HepG2 (cell line): ENCODE data around the gene FAM118A. TPM values are rescaled to one million over a fixed set of nuclear protein-coding genes. Genes with fewer than 3 reads are reported as not detected.

Source experiments
- GABPA ChIP-seq, 2 experiments: IDR thresholded peaks; 2 replicates each; pipeline ENCODE4 v1.6.1; 2011 to 2016; ENCODE audit warnings: low read depth in 2 of 2, low read length in 1 of 2, missing biosample characterization in 1 of 2, missing genetic modification characterization in 1 of 2
- RBFOX2 ChIP-seq: fragments of 200-400 bp; formaldehyde crosslinking; IDR thresholded peaks from 2 replicates; pipeline ENCODE4 v1.6.1; 2017; ENCODE audit warnings: low read depth, mild to moderate bottlenecking, low read length
- SP4 ChIP-seq: sonication (generic); formaldehyde crosslinking; IDR thresholded peaks from 2 replicates; pipeline ENCODE4 v1.8.1; 2023; ENCODE audit warnings: mild to moderate bottlenecking, missing genetic modification reagents
- SUZ12 ChIP-seq: fragments of 150-350 bp; IDR thresholded peaks from 2 replicates; pipeline ENCODE4 v1.6.1; 2014; ENCODE audit warnings: low read depth, low read length
- TBP ChIP-seq: sonication (generic); formaldehyde crosslinking; IDR thresholded peaks from 2 replicates; pipeline ENCODE4 v1.5.0; 2020; ENCODE audit warnings: missing genetic modification reagents
- TBX2 ChIP-seq: sonication (generic); formaldehyde crosslinking; IDR thresholded peaks from 2 replicates; pipeline ENCODE4 v1.5.0; 2020; ENCODE audit warnings: missing genetic modification reagents, mild to moderate bottlenecking, borderline replicate concordance
- ZBTB7A ChIP-seq: sonication (generic); formaldehyde crosslinking; IDR thresholded peaks from 2 replicates; pipeline ENCODE4 v1.8.0; 2022; ENCODE audit warnings: mild to moderate bottlenecking, missing genetic modification reagents
- ZBTB8A ChIP-seq: sonication (generic); formaldehyde crosslinking; IDR thresholded peaks from 2 replicates; pipeline ENCODE4 v1.4.0; 2020; ENCODE audit warnings: mild to moderate bottlenecking, low read depth, missing genetic modification reagents, borderline replicate concordance
- ZNF549 ChIP-seq: sonication (generic); formaldehyde crosslinking; IDR thresholded peaks from 2 replicates; pipeline ENCODE4 v1.5.0; 2020; ENCODE audit warnings: missing genetic modification reagents
- ZNF652 ChIP-seq: IDR thresholded peaks from 2 replicates; pipeline ENCODE4 v1.6.1; 2016; ENCODE audit warnings: low read depth, borderline replicate concordance
- ZNF775 ChIP-seq: sonication (generic); formaldehyde crosslinking; IDR thresholded peaks from 2 replicates; pipeline ENCODE4 v1.4.0; 2020; ENCODE audit warnings: missing genetic modification reagents, mild to moderate bottlenecking, moderate library complexity, borderline replicate concordance
- polyA plus RNA-seq, 8 experiments: library from polyadenylated mRNA; depleted of rRNA in 3 of 8; stranded (reverse) in 7 of 8; unstranded in 1 of 8; fragments of >200 nt; fragmentation: Illumina TruSeq in 4 of 8; extraction: Trizol in 4 of 8; gene quantifications; 2 replicates each; pipeline versions ENCODE4 v1.2.1 to v1.2.3, GENCODE V29; 2011 to 2016; ENCODE audit warnings: low read depth in 4 of 8, missing spikeins in 1 of 8, mixed read lengths in 1 of 8; ENCODE audit not compliant: insufficient read depth in 1 of 8
- total RNA-seq, 5 experiments: library from RNA; depleted of rRNA; stranded (reverse); fragments of >200 nt; fragmentation: Illumina TruSeq; extraction: Trizol; gene quantifications; 2 replicates each; pipeline ENCODE4 v1.2.3, GENCODE V29; 2016; ENCODE audit warnings: low read depth in 1 of 5
- TF ChIP-seq, protein P1 (sequence below): IDR thresholded peaks from 2 replicates; pipeline ENCODE4 v1.6.1; 2012; ENCODE audit warnings: low read depth, low read length, improper control_type of control experiment
- TF ChIP-seq, protein P2 (sequence below): sonication (generic); formaldehyde crosslinking; IDR thresholded peaks from 2 replicates; pipeline ENCODE4 v1.8.0; 2022; ENCODE audit warnings: missing genetic modification reagents, mild to moderate bottlenecking, moderate library complexity, borderline replicate concordance
- TF ChIP-seq, protein P3 (sequence below): sonication (generic); formaldehyde crosslinking; conservative IDR thresholded peaks from 2 replicates; pipeline ENCODE4 v1.8.0; 2022; ENCODE audit warnings: low read depth, missing genetic modification reagents
- TF ChIP-seq, protein P4 (sequence below): sonication (generic); formaldehyde crosslinking; IDR thresholded peaks from 2 replicates; pipeline ENCODE4 v1.4.0; 2020; ENCODE audit warnings: mild to moderate bottlenecking, missing genetic modification reagents
- TF ChIP-seq, protein P5 (sequence below), 2 experiments: fragments of 450-650 bp in 1 of 2; sonication (generic) in 1 of 2; formaldehyde crosslinking; IDR thresholded peaks; 2 replicates each; pipeline versions ENCODE4 v1.5.0 to v1.8.0; 2020 to 2022; ENCODE audit warnings: mild to moderate bottlenecking in 1 of 2, missing genetic modification reagents in 1 of 2
- TF ChIP-seq, protein P6 (sequence below): sonication (generic); formaldehyde crosslinking; IDR thresholded peaks from 2 replicates; pipeline ENCODE4 v1.5.0; 2020; ENCODE audit warnings: mild to moderate bottlenecking, missing genetic modification reagents

The FAM118A gene
- total and polyA plus RNA-seq, 2 of the 13 experiments (the other 11 are each of a cell fraction or from before 2014, with no cell fraction given), result 36.7 to 48.2 TPM

DNA sequence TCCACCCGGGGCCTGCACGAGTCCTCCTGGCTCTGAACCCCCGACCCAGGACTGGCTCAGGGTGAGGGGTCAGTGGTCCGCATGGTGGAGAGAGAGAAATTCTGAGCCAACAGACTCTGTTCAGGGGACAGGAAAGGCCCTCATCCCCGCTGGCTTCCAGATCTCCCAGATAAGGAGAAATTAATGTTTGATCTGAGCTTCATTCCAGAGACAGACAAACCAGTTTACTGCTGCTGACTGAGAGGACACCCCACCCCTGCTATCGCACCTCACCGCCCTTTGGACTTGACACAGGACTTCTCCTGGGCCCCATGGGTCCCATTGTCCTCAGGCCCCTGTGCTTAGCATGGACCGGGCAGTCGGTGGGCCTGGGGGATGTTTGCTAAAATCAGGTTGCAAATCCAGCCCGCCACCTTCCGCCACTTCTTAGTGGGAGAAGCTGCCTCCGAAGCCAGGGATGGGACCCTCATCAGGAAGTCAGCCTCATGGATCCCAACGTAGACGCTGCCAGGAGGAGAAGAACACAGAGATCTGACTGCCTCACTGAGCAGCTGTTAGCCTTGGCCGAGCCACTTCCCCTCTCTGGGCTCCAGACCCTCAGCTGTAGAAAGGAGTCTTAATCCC is 36.2 kb upstream of the FAM118A start (continued):
- TF ChIP-seq, protein P1, sequence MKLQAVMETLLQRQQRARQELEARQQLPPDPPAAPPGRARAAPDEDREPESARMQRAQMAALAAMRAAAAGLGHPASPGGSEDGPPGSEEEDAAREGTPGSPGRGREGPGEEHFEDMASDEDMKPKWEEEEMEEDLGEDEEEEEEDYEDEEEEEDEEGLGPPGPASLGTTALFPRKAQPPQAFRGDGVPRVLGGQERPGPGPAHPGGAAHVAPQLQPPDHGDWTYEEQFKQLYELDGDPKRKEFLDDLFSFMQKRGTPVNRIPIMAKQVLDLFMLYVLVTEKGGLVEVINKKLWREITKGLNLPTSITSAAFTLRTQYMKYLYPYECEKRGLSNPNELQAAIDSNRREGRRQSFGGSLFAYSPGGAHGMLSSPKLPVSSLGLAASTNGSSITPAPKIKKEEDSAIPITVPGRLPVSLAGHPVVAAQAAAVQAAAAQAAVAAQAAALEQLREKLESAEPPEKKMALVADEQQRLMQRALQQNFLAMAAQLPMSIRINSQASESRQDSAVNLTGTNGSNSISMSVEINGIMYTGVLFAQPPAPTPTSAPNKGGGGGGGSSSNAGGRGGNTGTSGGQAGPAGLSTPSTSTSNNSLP, result peak; percentile 96
- TF ChIP-seq RBFOX2 (peak; percentile 75), ZNF549 (CRISPR knock-in tag) (no peak), ZBTB8A (CRISPR knock-in tag) (no peak), GABPA (IDR thresholded peaks at IDR 0.05; ENCODE audit: low read depth, low read length) (no peak), GABPA (CRISPR knock-in tag; IDR thresholded peaks at IDR 0.05; ENCODE audit: low read depth) (0 out of 2 replicates have a peak, but pooled peaks have one; percentile 32), ZBTB7A (peak; percentile 98), SP4 (CRISPR knock-in tag) (0 out of 2 replicates have a peak, but pooled peaks have one; percentile 47), ZNF775 (CRISPR knock-in tag) (no peak), TBX2 (peak; percentile 99), ZNF652 (no peak), SUZ12 (no peak), TBP (no peak)
- TF ChIP-seq, protein P2, sequence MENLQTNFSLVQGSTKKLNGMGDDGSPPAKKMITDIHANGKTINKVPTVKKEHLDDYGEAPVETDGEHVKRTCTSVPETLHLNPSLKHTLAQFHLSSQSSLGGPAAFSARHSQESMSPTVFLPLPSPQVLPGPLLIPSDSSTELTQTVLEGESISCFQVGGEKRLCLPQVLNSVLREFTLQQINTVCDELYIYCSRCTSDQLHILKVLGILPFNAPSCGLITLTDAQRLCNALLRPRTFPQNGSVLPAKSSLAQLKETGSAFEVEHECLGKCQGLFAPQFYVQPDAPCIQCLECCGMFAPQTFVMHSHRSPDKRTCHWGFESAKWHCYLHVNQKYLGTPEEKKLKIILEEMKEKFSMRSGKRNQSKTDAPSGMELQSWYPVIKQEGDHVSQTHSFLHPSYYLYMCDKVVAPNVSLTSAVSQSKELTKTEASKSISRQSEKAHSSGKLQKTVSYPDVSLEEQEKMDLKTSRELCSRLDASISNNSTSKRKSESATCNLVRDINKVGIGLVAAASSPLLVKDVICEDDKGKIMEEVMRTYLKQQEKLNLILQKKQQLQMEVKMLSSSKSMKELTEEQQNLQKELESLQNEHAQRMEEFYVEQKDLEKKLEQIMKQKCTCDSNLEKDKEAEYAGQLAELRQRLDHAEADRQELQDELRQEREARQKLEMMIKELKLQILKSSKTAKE (CRISPR knock-in tag), result peak; percentile 89
- TF ChIP-seq, protein P3, sequence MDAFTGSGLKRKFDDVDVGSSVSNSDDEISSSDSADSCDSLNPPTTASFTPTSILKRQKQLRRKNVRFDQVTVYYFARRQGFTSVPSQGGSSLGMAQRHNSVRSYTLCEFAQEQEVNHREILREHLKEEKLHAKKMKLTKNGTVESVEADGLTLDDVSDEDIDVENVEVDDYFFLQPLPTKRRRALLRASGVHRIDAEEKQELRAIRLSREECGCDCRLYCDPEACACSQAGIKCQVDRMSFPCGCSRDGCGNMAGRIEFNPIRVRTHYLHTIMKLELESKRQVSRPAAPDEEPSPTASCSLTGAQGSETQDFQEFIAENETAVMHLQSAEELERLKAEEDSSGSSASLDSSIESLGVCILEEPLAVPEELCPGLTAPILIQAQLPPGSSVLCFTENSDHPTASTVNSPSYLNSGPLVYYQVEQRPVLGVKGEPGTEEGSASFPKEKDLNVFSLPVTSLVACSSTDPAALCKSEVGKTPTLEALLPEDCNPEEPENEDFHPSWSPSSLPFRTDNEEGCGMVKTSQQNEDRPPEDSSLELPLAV (CRISPR knock-in tag), result no peak
- TF ChIP-seq, protein P4, sequence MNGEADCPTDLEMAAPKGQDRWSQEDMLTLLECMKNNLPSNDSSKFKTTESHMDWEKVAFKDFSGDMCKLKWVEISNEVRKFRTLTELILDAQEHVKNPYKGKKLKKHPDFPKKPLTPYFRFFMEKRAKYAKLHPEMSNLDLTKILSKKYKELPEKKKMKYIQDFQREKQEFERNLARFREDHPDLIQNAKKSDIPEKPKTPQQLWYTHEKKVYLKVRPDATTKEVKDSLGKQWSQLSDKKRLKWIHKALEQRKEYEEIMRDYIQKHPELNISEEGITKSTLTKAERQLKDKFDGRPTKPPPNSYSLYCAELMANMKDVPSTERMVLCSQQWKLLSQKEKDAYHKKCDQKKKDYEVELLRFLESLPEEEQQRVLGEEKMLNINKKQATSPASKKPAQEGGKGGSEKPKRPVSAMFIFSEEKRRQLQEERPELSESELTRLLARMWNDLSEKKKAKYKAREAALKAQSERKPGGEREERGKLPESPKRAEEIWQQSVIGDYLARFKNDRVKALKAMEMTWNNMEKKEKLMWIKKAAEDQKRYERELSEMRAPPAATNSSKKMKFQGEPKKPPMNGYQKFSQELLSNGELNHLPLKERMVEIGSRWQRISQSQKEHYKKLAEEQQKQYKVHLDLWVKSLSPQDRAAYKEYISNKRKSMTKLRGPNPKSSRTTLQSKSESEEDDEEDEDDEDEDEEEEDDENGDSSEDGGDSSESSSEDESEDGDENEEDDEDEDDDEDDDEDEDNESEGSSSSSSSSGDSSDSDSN (CRISPR knock-in tag), result peak; percentile 79
- TF ChIP-seq, protein P5, sequence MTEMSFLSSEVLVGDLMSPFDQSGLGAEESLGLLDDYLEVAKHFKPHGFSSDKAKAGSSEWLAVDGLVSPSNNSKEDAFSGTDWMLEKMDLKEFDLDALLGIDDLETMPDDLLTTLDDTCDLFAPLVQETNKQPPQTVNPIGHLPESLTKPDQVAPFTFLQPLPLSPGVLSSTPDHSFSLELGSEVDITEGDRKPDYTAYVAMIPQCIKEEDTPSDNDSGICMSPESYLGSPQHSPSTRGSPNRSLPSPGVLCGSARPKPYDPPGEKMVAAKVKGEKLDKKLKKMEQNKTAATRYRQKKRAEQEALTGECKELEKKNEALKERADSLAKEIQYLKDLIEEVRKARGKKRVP (CRISPR knock-in tag; IDR thresholded peaks at IDR 0.05), result no peak
- TF ChIP-seq, protein P6, sequence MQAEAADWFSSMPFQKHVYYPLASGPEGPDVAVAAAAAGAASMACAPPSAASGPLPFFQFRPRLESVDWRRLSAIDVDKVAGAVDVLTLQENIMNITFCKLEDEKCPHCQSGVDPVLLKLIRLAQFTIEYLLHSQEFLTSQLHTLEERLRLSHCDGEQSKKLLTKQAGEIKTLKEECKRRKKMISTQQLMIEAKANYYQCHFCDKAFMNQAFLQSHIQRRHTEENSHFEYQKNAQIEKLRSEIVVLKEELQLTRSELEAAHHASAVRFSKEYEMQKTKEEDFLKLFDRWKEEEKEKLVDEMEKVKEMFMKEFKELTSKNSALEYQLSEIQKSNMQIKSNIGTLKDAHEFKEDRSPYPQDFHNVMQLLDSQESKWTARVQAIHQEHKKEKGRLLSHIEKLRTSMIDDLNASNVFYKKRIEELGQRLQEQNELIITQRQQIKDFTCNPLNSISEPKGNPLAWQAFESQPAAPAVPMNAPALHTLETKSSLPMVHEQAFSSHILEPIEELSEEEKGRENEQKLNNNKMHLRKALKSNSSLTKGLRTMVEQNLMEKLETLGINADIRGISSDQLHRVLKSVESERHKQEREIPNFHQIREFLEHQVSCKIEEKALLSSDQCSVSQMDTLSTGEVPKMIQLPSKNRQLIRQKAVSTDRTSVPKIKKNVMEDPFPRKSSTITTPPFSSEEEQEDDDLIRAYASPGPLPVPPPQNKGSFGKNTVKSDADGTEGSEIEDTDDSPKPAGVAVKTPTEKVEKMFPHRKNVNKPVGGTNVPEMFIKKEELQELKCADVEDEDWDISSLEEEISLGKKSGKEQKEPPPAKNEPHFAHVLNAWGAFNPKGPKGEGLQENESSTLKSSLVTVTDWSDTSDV (CRISPR knock-in tag), result no peak
